CD14-positive monocyte (primary cell): ENCODE measurements around the gene PDE4D. TPM values are rescaled to one million over a fixed set of nuclear protein-coding genes. Genes with fewer than 3 reads are reported as not detected.
"Not testable (repeated sequence)": the region's sequence is repeated elsewhere in the genome, so short reads cannot be mapped to it uniquely, and the experiment has no call there.

Experiments
- DNase-seq, 3 donors: peaks; one replicate each; pipeline ENCODE4 v3.0.0-alpha.2; 2011 to 2022
- H2AFZ ChIP-seq: 2 replicates; pipeline ENCODE4 v1.6.0; 2012; ENCODE audit warnings: mild to moderate bottlenecking, low read depth, low read length, inconsistent platforms; ENCODE audit not compliant: insufficient read depth, poor library complexity, severe bottlenecking
- H3K27ac ChIP-seq, 2 donors: 1 replicate in 1 of 2; 2 replicates in 1 of 2; pipeline ENCODE4 v1.5.1; 2012 to 2013; ENCODE audit warnings: low read length in 2 of 2, control low read depth in 1 of 2, inconsistent platforms in 1 of 2, low read depth in 1 of 2, mild to moderate bottlenecking in 1 of 2
- H3K27me3 ChIP-seq, 2 donors: one replicate each; pipeline versions ENCODE4 v1.6.0 to v1.6.1; 2011 to 2013; ENCODE audit warnings: low read length in 2 of 2; ENCODE audit not compliant: control insufficient read depth in 2 of 2, insufficient read depth in 2 of 2
- H3K36me3 ChIP-seq, 2 donors: replicated peaks in 1 of 2; 1 replicate in 1 of 2; 2 replicates in 1 of 2; pipeline versions ENCODE4 v1.5.1 to v1.6.1; 2012 to 2013; ENCODE audit warnings: low read length in 2 of 2, control low read depth in 1 of 2, inconsistent platforms in 1 of 2, mild to moderate bottlenecking in 1 of 2; ENCODE audit not compliant: insufficient read depth in 2 of 2, control insufficient read depth in 1 of 2
- H3K4me1 ChIP-seq, 2 donors: 1 replicate in 1 of 2; 2 replicates in 1 of 2; pipeline versions ENCODE4 v1.5.1 to v1.6.1; 2012 to 2013; ENCODE audit warnings: low read length in 2 of 2, control low read depth in 1 of 2, inconsistent platforms in 1 of 2, mild to moderate bottlenecking in 1 of 2, moderate library complexity in 1 of 2; ENCODE audit not compliant: insufficient read depth in 2 of 2, control insufficient read depth in 1 of 2
- H3K4me2 ChIP-seq: replicated peaks from 2 replicates; pipeline ENCODE3; 2012; ENCODE audit warnings: low read length, moderate library complexity, mild to moderate bottlenecking; ENCODE audit not compliant: poor library complexity, severe bottlenecking; ENCODE audit errors: extremely low read depth
- H3K4me3 ChIP-seq, 3 experiments: fragments of 200-600 bp in 1 of 3; sonication (generic) in 1 of 3; replicated peaks in 1 of 3; 1 replicate in 2 of 3; 2 replicates in 1 of 3; pipeline ENCODE4 v1.5.1; 2011 to 2013; ENCODE audit warnings: low read length in 3 of 3, mild to moderate bottlenecking in 3 of 3, control low read depth in 2 of 3, low read depth in 2 of 3, inconsistent platforms in 1 of 3, moderate library complexity in 1 of 3
- H3K79me2 ChIP-seq: 2 replicates; pipeline ENCODE4 v1.6.0; 2012; ENCODE audit warnings: mild to moderate bottlenecking, control low read depth, inconsistent platforms, low read length, moderate library complexity; ENCODE audit not compliant: insufficient read depth
- H3K9ac ChIP-seq: 2 replicates; pipeline ENCODE4 v1.6.0; 2017; ENCODE audit warnings: low read length, mild to moderate bottlenecking; ENCODE audit not compliant: insufficient read depth, poor library complexity, severe bottlenecking
- H3K9me3 ChIP-seq, 2 donors: replicated peaks in 1 of 2; 1 replicate in 1 of 2; 2 replicates in 1 of 2; pipeline versions ENCODE4 v1.5.1 to v1.6.1; 2012 to 2013; ENCODE audit warnings: low read length in 2 of 2, control low read depth in 1 of 2; ENCODE audit not compliant: control insufficient read depth in 1 of 2, insufficient read depth in 1 of 2
- H4K20me1 ChIP-seq: 2 replicates; pipeline ENCODE4 v1.6.0; 2012; ENCODE audit warnings: mild to moderate bottlenecking, low read length, control low read depth, moderate library complexity; ENCODE audit not compliant: insufficient read depth
- H3K27ac Mint-ChIP-seq, 7 donors: one replicate each; pipeline ENCODE4 v1.8.0; 2020; ENCODE audit warnings: mild to moderate bottlenecking in 7 of 7, mixed read lengths in 7 of 7, moderate library complexity in 6 of 7, inconsistent platforms in 2 of 7
- H3K27me3 Mint-ChIP-seq, 3 donors: one replicate each; pipeline ENCODE4 v1.8.0; 2021 to 2022; ENCODE audit warnings: low read depth in 3 of 3, mild to moderate bottlenecking in 3 of 3, mixed read lengths in 3 of 3, moderate library complexity in 3 of 3, inconsistent platforms in 1 of 3
- H3K36me3 Mint-ChIP-seq, 2 donors: one replicate each; pipeline ENCODE4 v1.8.0; 2020; ENCODE audit warnings: mixed read lengths in 2 of 2, inconsistent platforms in 1 of 2, mild to moderate bottlenecking in 1 of 2
- H3K4me1 Mint-ChIP-seq: one replicate; pipeline ENCODE4 v1.8.0; 2020; ENCODE audit warnings: mild to moderate bottlenecking, mixed read lengths
- H3K4me3 Mint-ChIP-seq, 2 donors: one replicate each; pipeline ENCODE4 v1.8.0; 2020; ENCODE audit warnings: mild to moderate bottlenecking in 2 of 2, mixed read lengths in 2 of 2, moderate library complexity in 1 of 2
- H3K9me3 Mint-ChIP-seq, 7 donors: one replicate each; pipeline ENCODE4 v1.8.0; 2020 to 2022; ENCODE audit warnings: mixed read lengths in 7 of 7, mild to moderate bottlenecking in 6 of 7, moderate library complexity in 6 of 7, inconsistent platforms in 2 of 7
- CTCF ChIP-seq: fragments of 200-600 bp; IDR thresholded peaks from one replicate; pipeline ENCODE4 v1.8.0; 2022; ENCODE audit warnings: antibody characterized with exemption, mild to moderate bottlenecking
- WGBS: methylation state at CpG from one replicate; pipeline ENCODE4 v1.1.5; 2013; ENCODE audit warnings: missing lambda C conversion rate; ENCODE audit not compliant: insufficient coverage; 5-methylcytosine and 5-hydroxymethylcytosine counted together
- intact Hi-C, 2 donors: fragments of 100-400 bp; cut with micrococcal nuclease; formaldehyde crosslinking; loops; one replicate each; pipeline versions ENCODE4 v1.15.0 to v1.15.1; 2023
- polyA plus RNA-seq, 3 donors: library from polyadenylated mRNA; depleted of rRNA in 1 of 3; unstranded in 2 of 3; stranded (reverse) in 1 of 3; fragments of 300-500 nt in 2 of 3; fragments of >200 nt in 1 of 3; fragmentation: Illumina TruSeq in 2 of 3; gene quantifications; 1 replicate in 2 of 3; 2 replicates in 1 of 3; pipeline ENCODE4 v1.2.3, GENCODE V29; 2012 to 2021

The PDE4D gene
- polyA plus RNA-seq, 3 donors = 1.9 to 3.4 (median 2.8) TPM

DNA sequence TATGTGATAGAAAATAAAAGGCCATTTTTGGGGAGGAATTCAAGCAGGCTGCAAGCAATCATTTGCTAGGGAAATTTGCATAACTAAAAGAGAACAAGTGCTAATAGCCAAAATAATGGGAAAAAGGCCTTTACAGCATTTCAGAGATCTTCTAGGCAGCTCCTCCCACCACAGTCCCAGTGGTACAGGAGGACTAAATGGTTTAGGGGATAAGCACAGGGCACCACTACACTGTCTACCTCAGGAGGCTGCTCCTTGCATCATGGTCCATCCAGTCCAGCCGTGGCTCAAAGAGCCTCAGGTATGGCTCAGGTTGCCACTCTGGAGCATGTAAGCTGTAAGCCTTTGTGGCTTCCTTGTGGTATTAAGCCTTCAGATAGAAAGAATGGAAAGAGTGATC lies 485.6 kb downstream of the PDE4D start:
- no peaks in the 10 kb centered on the region for H3K4me1 ChIP-seq
- no peaks in the 10 kb centered on the region for H3K79me2 ChIP-seq
- TF ChIP-seq CTCF = no peak
- no peak overlapping the region for H2AFZ ChIP-seq
- DNase-seq = no peak
- no peaks in the 10 kb centered on the region for H3K36me3 Mint-ChIP-seq
- peaks cover 0 to 3% (median 0%) of the 10 kb centered on the region in 3 donors for H3K27me3 Mint-ChIP-seq
- no peak overlapping the region for H3K4me2 ChIP-seq
- no peaks in the 10 kb centered on the region for H3K36me3 ChIP-seq
- peaks cover 17 to 39% (median 30%) of the 10 kb centered on the region in 7 donors for H3K9me3 Mint-ChIP-seq
- H3K4me1 Mint-ChIP-seq = no peaks in the 10 kb centered on the region
- WGBS = 100% methylated on average over 1 of the region's 1 CpG
- H4K20me1 ChIP-seq = no peaks in the 10 kb centered on the region
- no peak overlapping the region for H3K4me3 Mint-ChIP-seq
- no peak overlapping the region for H3K9ac ChIP-seq
- no peaks in the 10 kb centered on the region for H3K27me3 ChIP-seq
- no peak overlapping the region for H3K27ac Mint-ChIP-seq
- intact Hi-C loops = no loop called here
- no peak overlapping the region for H3K27ac ChIP-seq
- peaks cover 8 to 21% of the 10 kb centered on the region in 2 donors for H3K9me3 ChIP-seq
- H3K4me3 ChIP-seq = no peak overlapping the region

- Histone ChIP-seq H3K27ac (no peak overlapping the region), H3K4me1 (no peaks in the 10 kb centered on the region), H3K9me3 (peaks cover 0 to 8% of the 10 kb centered on the region in 2 donors), H3K27me3 (no peaks in the 10 kb centered on the region), H3K4me2 (no peak overlapping the region), H3K9ac (no peak overlapping the region), H3K4me3 (no peak overlapping the region), H3K36me3 (no peaks in the 10 kb centered on the region), H2AFZ (no peak overlapping the region), H4K20me1 (no peaks in the 10 kb centered on the region), H3K79me2 (no peaks in the 10 kb centered on the region)
- Mint-ChIP-seq H3K9me3 (peaks cover 4 to 23% (median 12%) of the 10 kb centered on the region in 7 donors), H3K36me3 (no peaks in the 10 kb centered on the region), H3K27ac (no peak overlapping the region), H3K27me3 (no peaks in the 10 kb centered on the region), H3K4me1 (no peaks in the 10 kb centered on the region), H3K4me3 (no peak overlapping the region)
- no CpG with 5 or more reads among the region's 2 CpGs for WGBS
- intact Hi-C loops = no loop called here
- no peak for DNase-seq
- no peak for TF ChIP-seq CTCF
Measured at GRCh38 chr5:59401637-59402036, 491.9 kb downstream of the PDE4D start.

DNA sequence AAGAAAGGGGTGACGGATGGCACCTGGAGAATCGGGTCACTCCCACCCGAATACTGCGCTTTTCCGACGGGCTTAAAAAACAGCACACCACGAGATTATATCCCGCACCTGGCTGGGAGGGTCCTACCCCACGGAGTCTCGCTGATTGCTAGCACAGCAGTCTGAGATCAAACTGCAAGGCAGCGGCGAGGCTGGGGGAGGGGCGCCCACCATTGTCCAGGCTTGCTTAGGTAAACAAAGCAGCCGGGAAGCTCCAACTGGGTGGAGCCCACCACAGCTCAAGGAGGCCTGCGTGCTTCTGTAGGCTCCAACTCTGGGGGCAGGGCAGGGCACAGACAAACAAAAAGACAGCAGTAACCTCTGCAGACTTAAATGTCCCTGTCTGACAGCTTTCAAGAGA lies 498.6 kb downstream of the PDE4D start:
- H3K4me3 ChIP-seq, H3K27ac Mint-ChIP-seq, H4K20me1 ChIP-seq, H3K27me3 ChIP-seq, H3K36me3 ChIP-seq, H2AFZ ChIP-seq, H3K4me3 Mint-ChIP-seq, H3K9ac ChIP-seq, H3K36me3 Mint-ChIP-seq, H3K27ac ChIP-seq, H3K27me3 Mint-ChIP-seq, H3K9me3 ChIP-seq, H3K4me1 Mint-ChIP-seq, H3K4me2 ChIP-seq, DNase-seq, H3K9me3 Mint-ChIP-seq, H3K79me2 ChIP-seq, H3K4me1 ChIP-seq: not testable (repeated sequence)
- WGBS = 97% methylated on average over 6 of the region's 15 CpGs
- intact Hi-C loops = loop anchor here (5.0 kb wide), 2 partner anchors 402 to 407 kb away; no protein-coding TSS in a partner anchor
